Endothelial cell of umbilical vein (primary cell): ENCODE results near the gene LIN54. TPM values are rescaled to one million over a fixed set of nuclear protein-coding genes. Genes with fewer than 3 reads are reported as not detected.

Experiments used
- BruUV-seq: library from RNA; stranded (reverse); fragments of 400-500 nt; replicated peaks from 2 replicates; lab custom pipeline; 2021; lab: Mats Ljungman, UMichigan
- CTCF ChIA-PET: fragments of 300-600, 350-600 bp; sonication (Branson Sonifier 250); formaldehyde crosslinking; loops from one replicate; lab custom pipeline; 2021; ENCODE audit warnings: antibody characterized with exemption, inconsistent platforms; lab: Charles Lee
- POLR2A ChIA-PET: fragments of 300-600, 350-600 bp; sonication (Branson Sonifier 250); formaldehyde crosslinking; loops from one replicate; lab custom pipeline; 2021; ENCODE audit warnings: antibody characterized with exemption, inconsistent platforms; lab: Charles Lee
- DNase-seq: peaks from one replicate; pipeline ENCODE4 v3.0.0-alpha.2; 2011; ENCODE audit warnings: low read depth, low spot score
- FAIRE-seq: peaks from 2 replicates; lab custom pipeline; 2011; peaks lifted over from hg19 to GRCh38; lab: Jason Lieb, UNC
- H2AFZ ChIP-seq: 2 replicates; pipeline ENCODE4 v1.6.0; 2012; ENCODE audit warnings: low read depth, low read length, control low read depth, inconsistent platforms
- H3K27ac ChIP-seq: 2 replicates; pipeline ENCODE4 v1.5.1; 2011; ENCODE audit warnings: low read depth, mild to moderate bottlenecking, control low read depth, low read length, moderate library complexity; ENCODE audit not compliant: insufficient read depth
- H3K27me3 ChIP-seq, 2 experiments: 2 replicates each; pipeline versions ENCODE4 v1.6.0 to v1.6.1; 2011; ENCODE audit warnings: low read length in 2 of 2, mixed read lengths in 1 of 2; ENCODE audit not compliant: control insufficient read depth in 2 of 2, insufficient read depth in 2 of 2
- H3K36me3 ChIP-seq, 2 experiments: 2 replicates in 1 of 2; 3 replicates in 1 of 2; pipeline ENCODE4 v1.5.1; 2011; ENCODE audit warnings: low read length in 2 of 2, mild to moderate bottlenecking in 1 of 2, moderate library complexity in 1 of 2; ENCODE audit not compliant: control insufficient read depth in 2 of 2, insufficient read depth in 2 of 2; ENCODE audit errors: extremely low read depth in 1 of 2
- H3K4me1 ChIP-seq: 3 replicates; pipeline ENCODE4 v1.5.1; 2011; ENCODE audit warnings: mild to moderate bottlenecking, low read length; ENCODE audit not compliant: control insufficient read depth, insufficient read depth; ENCODE audit errors: extremely low read depth
- H3K4me2 ChIP-seq: 2 replicates; pipeline ENCODE4 v1.6.1; 2011; ENCODE audit warnings: low read length, control low read depth, mixed read lengths; ENCODE audit not compliant: insufficient read depth
- H3K4me3 ChIP-seq, 3 experiments: fragments of 200-600 bp in 1 of 3; sonication (generic), shearing (Covaris generic) in 1 of 3; replicated peaks in 1 of 3; 2 replicates each; pipeline ENCODE4 v1.5.1; 2011 to 2016; ENCODE audit warnings: control low read depth in 3 of 3, low read length in 3 of 3, mild to moderate bottlenecking in 2 of 3, inconsistent platforms in 1 of 3, low read depth in 1 of 3, moderate library complexity in 1 of 3; ENCODE audit not compliant: insufficient read depth in 1 of 3
- H3K79me2 ChIP-seq: 2 replicates; pipeline ENCODE4 v1.6.0; 2012; ENCODE audit warnings: low read length, inconsistent platforms; ENCODE audit not compliant: control insufficient read depth, insufficient read depth
- H3K9ac ChIP-seq: replicated peaks from 2 replicates; pipeline ENCODE3; 2011; ENCODE audit warnings: low read length, control low read depth; ENCODE audit not compliant: insufficient read depth; ENCODE audit errors: extremely low read depth
- H3K9me1 ChIP-seq: replicated peaks from 3 replicates; pipeline ENCODE4 v1.6.0; 2011; ENCODE audit warnings: mild to moderate bottlenecking, low read length; ENCODE audit not compliant: control insufficient read depth, insufficient read depth; ENCODE audit errors: extremely low read depth
- H3K9me3 ChIP-seq: replicated peaks from 2 replicates; pipeline ENCODE4 v1.5.1; 2012; ENCODE audit warnings: low read length, inconsistent platforms; ENCODE audit not compliant: control insufficient read depth, insufficient read depth
- H4K20me1 ChIP-seq: replicated peaks from 2 replicates; pipeline ENCODE3; 2011; ENCODE audit warnings: mild to moderate bottlenecking, low read length; ENCODE audit not compliant: control insufficient read depth, insufficient read depth; ENCODE audit errors: extremely low read depth
- CTCF ChIP-seq, 2 donors: IDR thresholded peaks; 1 replicate in 1 of 2; 2 replicates in 1 of 2; pipeline ENCODE4 v1.5.1; 2011; ENCODE audit warnings: low read length in 2 of 2, mild to moderate bottlenecking in 2 of 2, moderate library complexity in 2 of 2, control low read depth in 1 of 2, inconsistent platforms in 1 of 2, low read depth in 1 of 2; ENCODE audit not compliant: insufficient read depth in 1 of 2; ENCODE audit errors: extremely low read depth in 1 of 2
- EZH2 ChIP-seq: IDR thresholded peaks from 2 replicates; pipeline ENCODE4 v1.6.1; 2012; ENCODE audit warnings: borderline replicate concordance, low read depth, mild to moderate bottlenecking, moderate library complexity, low read length, inconsistent platforms; ENCODE audit not compliant: severe bottlenecking
- FOS ChIP-seq: IDR thresholded peaks from 2 replicates; pipeline ENCODE4 v1.6.1; 2011; ENCODE audit warnings: mild to moderate bottlenecking, low read length, moderate library complexity, borderline replicate concordance; ENCODE audit not compliant: insufficient read depth
- GATA2 ChIP-seq: IDR thresholded peaks from 2 replicates; pipeline ENCODE4 v1.7.0; 2011; ENCODE audit warnings: low read depth, mild to moderate bottlenecking, moderate library complexity, mixed read lengths, low read length; ENCODE audit not compliant: insufficient read length, insufficient read depth
- JUN ChIP-seq: IDR thresholded peaks from 2 replicates; pipeline ENCODE4 v1.6.1; 2011; ENCODE audit warnings: borderline replicate concordance, low read depth; ENCODE audit not compliant: insufficient read length, insufficient read depth
- MAX ChIP-seq: IDR thresholded peaks from 2 replicates; pipeline ENCODE4 v1.6.1; 2011; ENCODE audit not compliant: insufficient read depth, insufficient read length
- MYC ChIP-seq: IDR thresholded peaks from one replicate; pipeline ENCODE4 v1.6.1; 2011; ENCODE audit warnings: mild to moderate bottlenecking, low read depth, low read length
- POLR2A ChIP-seq: IDR thresholded peaks from 2 replicates; pipeline ENCODE4 v1.6.1; 2012; ENCODE audit warnings: low read depth, mild to moderate bottlenecking, control low read depth, low read length
- POLR2AphosphoS5 ChIP-seq: IDR thresholded peaks from 2 replicates; pipeline ENCODE4 v1.6.1; 2012; ENCODE audit warnings: low read depth, mild to moderate bottlenecking, control low read depth, low read length, moderate library complexity; ENCODE audit not compliant: insufficient read depth
- dilution Hi-C: fragments of 300-500 bp; cut with MboI; formaldehyde crosslinking; loops from one replicate; pipeline ENCODE4 v1.15.0; 2019; ENCODE audit warnings: low sequenced_read_pairs; ENCODE audit not compliant: extremely low pct_ligation_motif_present
- intact Hi-C: fragments of 100-400 bp; cut with micrococcal nuclease; formaldehyde crosslinking; loops from one replicate; pipeline ENCODE4 v1.10.0; 2022
- polyA plus RNA-seq, 4 experiments: library from polyadenylated mRNA; depleted of rRNA in 3 of 4; stranded (reverse) in 3 of 4; unstranded in 1 of 4; fragments of >200 nt; gene quantifications; 2 replicates each; pipeline versions ENCODE4 v1.2.1 to v1.2.3, GENCODE V29; 2011 to 2012; ENCODE audit warnings: missing spikeins in 1 of 4
- total RNA-seq: library from RNA; stranded (reverse); gene quantifications from 2 replicates; pipeline ENCODE4 v1.2.3, GENCODE V29; 2021

LIN54 gene
- total and polyA plus RNA-seq, 2 donors (not counting 3 experiments of a cell fraction or from before 2014, with no cell fraction given), result 6.2 to 15.7 TPM

DNA sequence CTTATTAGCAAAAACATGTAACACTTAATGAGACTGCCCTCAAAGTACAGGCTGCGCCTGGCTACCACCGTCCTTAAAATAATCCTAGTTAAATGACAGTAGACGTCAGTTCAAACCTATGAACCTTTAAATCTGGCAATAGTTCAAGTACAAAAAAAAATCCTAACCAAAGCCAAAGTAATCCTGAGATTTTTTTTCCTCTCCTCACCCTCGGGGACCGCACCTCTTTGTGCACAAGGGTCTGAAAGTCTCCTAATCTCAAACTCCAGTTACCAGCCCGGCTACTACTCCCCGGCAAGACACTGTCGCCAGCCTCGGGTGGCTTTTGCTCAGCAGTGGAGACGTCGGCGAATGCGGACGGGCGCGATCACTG lies 120.1 kb downstream of the LIN54 start:
- peaks cover 27% of the 10 kb centered on the region for H3K4me1 ChIP-seq
- TF ChIP-seq MYC (no peak), FOS (no peak), EZH2 (no peak), MAX (no peak), POLR2A (no peak), JUN (no peak), CTCF (IDR thresholded peaks at IDR 0.05; ENCODE audit: extremely low read depth in 1 of 2, insufficient read depth in 1 of 2, low read depth in 1 of 2, low read length in 2 of 2) (no peak), POLR2AphosphoS5 (no peak), GATA2 (no peak)
- peak; percentile 15 for FAIRE-seq
- H3K27me3 ChIP-seq, result no peaks in the 10 kb centered on the region
- H3K9ac ChIP-seq, result peak overlapping the region; percentile 93
- ChIA-PET POLR2A (interaction anchor here (0.9 kb wide), 1 partner anchor 77 kb away, joined by 3 read pairs; no protein-coding TSS in a partner anchor), CTCF (interaction anchor here (1.3 to 2.4 kb wide), 2 partner anchors 10 to 25 kb away, joined by 4 to 10 read pairs; partner anchors contain the start of gene THAP9)
- H3K9me1 ChIP-seq, result no peaks in the 10 kb centered on the region
- no peaks in the 10 kb centered on the region for H3K9me3 ChIP-seq
- H3K27ac ChIP-seq, result peak overlapping the region; percentile 89
- no peak for DNase-seq
- peaks cover 59% of the 10 kb centered on the region for H3K79me2 ChIP-seq
- intact Hi-C loops (loop anchor here (2.0 kb wide), 1 partner anchor 516 kb away; no protein-coding TSS in a partner anchor), dilution Hi-C loops (no loop called here)
- H3K4me2 ChIP-seq, result peak overlapping the region; percentile 96
- H3K4me3 ChIP-seq, result peak overlapping the region; percentile 68 to 99 (median 68)
- BruUV-seq, result TSS peak; percentile 53
- peak overlapping the region; percentile 18 for H2AFZ ChIP-seq
- peaks cover 11% of the 10 kb centered on the region for H4K20me1 ChIP-seq
- peaks cover 7 to 15% of the 10 kb centered on the region in 2 experiments for H3K36me3 ChIP-seq
